Neural progenitor cell (in vitro differentiated cells): Measurements from ENCODE around the gene SNX8. TPM values are rescaled to one million over a fixed set of nuclear protein-coding genes. Genes with fewer than 3 reads are reported as not detected.

Source experiments
- DNase-seq: peaks from one replicate; pipeline ENCODE4 v3.0.0-alpha.2; 2016; ENCODE audit warnings: low spot score
- H2AFZ ChIP-seq: fragments of 200-600 bp; sonication (generic); replicated peaks from 2 replicates; pipeline ENCODE4 v1.6.1; 2016; ENCODE audit warnings: antibody characterized with exemption
- H3F3A ChIP-seq: fragments of 200-600 bp; sonication (generic); 2 replicates; pipeline ENCODE4 v1.6.1; 2016; ENCODE audit warnings: antibody characterized with exemption, low read depth
- H3K27ac ChIP-seq: fragments of 200-600 bp; sonication (generic); 2 replicates; pipeline ENCODE4 v1.5.1; 2016; ENCODE audit warnings: mild to moderate bottlenecking
- H3K27me3 ChIP-seq: fragments of 200-600 bp; sonication (generic); 2 replicates; pipeline ENCODE4 v1.6.1; 2016; ENCODE audit warnings: mild to moderate bottlenecking, moderate library complexity
- H3K36me3 ChIP-seq: fragments of 200-600 bp; sonication (generic); 2 replicates; pipeline ENCODE4 v1.5.1; 2016
- H3K4me1 ChIP-seq: fragments of 200-600 bp; sonication (generic); 2 replicates; pipeline ENCODE4 v1.6.1; 2016; ENCODE audit warnings: mixed run types
- H3K4me2 ChIP-seq: fragments of 200-600 bp; sonication (generic); 2 replicates; pipeline ENCODE4 v1.6.1; 2016
- H3K4me3 ChIP-seq: fragments of 200-600 bp; sonication (generic); 2 replicates; pipeline ENCODE4 v1.5.1; 2016
- H3K79me2 ChIP-seq: fragments of 200-600 bp; sonication (generic); 2 replicates; pipeline ENCODE4 v1.6.1; 2016; ENCODE audit warnings: low read depth
- H3K9ac ChIP-seq: fragments of 200-600 bp; sonication (generic); 2 replicates; pipeline ENCODE4 v1.6.1; 2016
- H3K9me3 ChIP-seq: fragments of 200-600 bp; sonication (generic); 2 replicates; pipeline ENCODE4 v1.5.1; 2016; ENCODE audit warnings: low read depth
- H4K20me1 ChIP-seq: fragments of 200-600 bp; sonication (generic); 2 replicates; pipeline ENCODE4 v1.6.1; 2016; ENCODE audit warnings: low read depth
- H3K27ac Mint-ChIP-seq: 3 replicates; pipeline ENCODE4 v1.8.0; 2021; ENCODE audit warnings: mixed read lengths
- H3K27me3 Mint-ChIP-seq: 2 replicates; pipeline ENCODE4 v1.8.0; 2022; ENCODE audit warnings: low read depth, mild to moderate bottlenecking, inconsistent platforms, moderate library complexity, mixed read lengths; ENCODE audit not compliant: insufficient read depth
- H3K36me3 Mint-ChIP-seq: 3 replicates; pipeline ENCODE4 v1.8.0; 2021; ENCODE audit warnings: mixed read lengths
- H3K4me1 Mint-ChIP-seq: 3 replicates; pipeline ENCODE4 v1.8.0; 2021; ENCODE audit warnings: mixed read lengths
- H3K4me3 Mint-ChIP-seq: 3 replicates; pipeline ENCODE4 v1.8.0; 2021; ENCODE audit warnings: mild to moderate bottlenecking, moderate library complexity, mixed read lengths
- H3K9me3 Mint-ChIP-seq: 3 replicates; pipeline ENCODE4 v1.8.0; 2020; ENCODE audit warnings: mixed read lengths
- EZH2 ChIP-seq: fragments of 200-600 bp; sonication (generic); IDR thresholded peaks from 2 replicates; pipeline ENCODE4 v1.6.1; 2017; ENCODE audit warnings: antibody characterized with exemption, mild to moderate bottlenecking, moderate library complexity
- EZH2phosphoT487 ChIP-seq: fragments of 200-600 bp; sonication (generic); IDR thresholded peaks from 2 replicates; pipeline ENCODE4 v1.6.1; 2017; ENCODE audit warnings: antibody characterized with exemption
- total RNA-seq: library from RNA; depleted of rRNA; stranded (reverse); fragments of >200 nt; gene quantifications from 2 replicates; pipeline ENCODE4 v1.2.3, GENCODE V29; 2015; ENCODE audit warnings: low replicate concordance
- TF ChIP-seq, protein P1 (sequence below): fragments of 200-600 bp; sonication (generic); IDR thresholded peaks from 2 replicates; pipeline ENCODE4 v1.5.1; 2017; ENCODE audit warnings: antibody characterized with exemption, mild to moderate bottlenecking

Gene SNX8
- total RNA-seq, 1 donor from 2014 or later = 3.6 TPM

- no peaks in the 10 kb centered on the region for H3K9me3 ChIP-seq
- Mint-ChIP-seq H3K9me3 (no peaks in the 10 kb centered on the region), H3K4me1 (peaks cover 29% of the 10 kb centered on the region), H3K36me3 (peaks cover 2% of the 10 kb centered on the region), H3K27ac (no peak overlapping the region), H3K4me3 (no peak overlapping the region), H3K27me3 (no peaks in the 10 kb centered on the region)
- H3F3A ChIP-seq = peaks cover 16% of the 10 kb centered on the region
- DNase-seq = no peak
- peaks cover 2% of the 10 kb centered on the region for H3K79me2 ChIP-seq
- H3K4me3 ChIP-seq = no peak overlapping the region
- H3K36me3 ChIP-seq = no peaks in the 10 kb centered on the region
- H2AFZ ChIP-seq = no peak overlapping the region
- no peak overlapping the region for H3K4me2 ChIP-seq
- H3K9ac ChIP-seq = no peak overlapping the region
- no peaks in the 10 kb centered on the region for H3K27me3 ChIP-seq
- no peak overlapping the region for H3K27ac ChIP-seq
- H4K20me1 ChIP-seq = peaks cover 4% of the 10 kb centered on the region
- H3K4me1 ChIP-seq = peaks cover 20% of the 10 kb centered on the region
- TF ChIP-seq EZH2phosphoT487 (no peak), EZH2 (no peak)
- TF ChIP-seq, protein P1, sequence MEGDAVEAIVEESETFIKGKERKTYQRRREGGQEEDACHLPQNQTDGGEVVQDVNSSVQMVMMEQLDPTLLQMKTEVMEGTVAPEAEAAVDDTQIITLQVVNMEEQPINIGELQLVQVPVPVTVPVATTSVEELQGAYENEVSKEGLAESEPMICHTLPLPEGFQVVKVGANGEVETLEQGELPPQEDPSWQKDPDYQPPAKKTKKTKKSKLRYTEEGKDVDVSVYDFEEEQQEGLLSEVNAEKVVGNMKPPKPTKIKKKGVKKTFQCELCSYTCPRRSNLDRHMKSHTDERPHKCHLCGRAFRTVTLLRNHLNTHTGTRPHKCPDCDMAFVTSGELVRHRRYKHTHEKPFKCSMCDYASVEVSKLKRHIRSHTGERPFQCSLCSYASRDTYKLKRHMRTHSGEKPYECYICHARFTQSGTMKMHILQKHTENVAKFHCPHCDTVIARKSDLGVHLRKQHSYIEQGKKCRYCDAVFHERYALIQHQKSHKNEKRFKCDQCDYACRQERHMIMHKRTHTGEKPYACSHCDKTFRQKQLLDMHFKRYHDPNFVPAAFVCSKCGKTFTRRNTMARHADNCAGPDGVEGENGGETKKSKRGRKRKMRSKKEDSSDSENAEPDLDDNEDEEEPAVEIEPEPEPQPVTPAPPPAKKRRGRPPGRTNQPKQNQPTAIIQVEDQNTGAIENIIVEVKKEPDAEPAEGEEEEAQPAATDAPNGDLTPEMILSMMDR = no peak
Measured at GRCh38 chr7:2274666-2275065, 39.6 kb downstream of the SNX8 start.

DNA sequence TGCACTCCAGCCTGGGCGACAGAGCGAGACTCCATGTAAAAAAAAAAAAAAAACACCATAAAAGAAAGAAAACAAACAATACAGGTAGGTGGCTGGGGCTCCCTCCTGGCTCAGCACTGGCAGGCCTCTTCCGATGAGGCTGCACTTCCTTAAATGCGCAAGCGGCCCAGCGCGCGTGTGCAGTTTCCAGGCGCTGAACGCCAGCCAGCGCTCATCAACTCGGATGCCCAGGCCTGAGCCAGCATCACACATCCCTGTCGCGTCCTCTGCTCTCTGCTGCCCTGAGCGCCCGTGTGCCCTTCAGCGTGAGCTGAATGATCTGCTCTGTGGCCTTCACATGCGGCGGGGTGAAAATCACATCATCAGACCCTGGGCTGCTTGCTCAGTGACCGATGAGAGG is 40.4 kb downstream of the SNX8 start:
- no peak overlapping the region for H3K4me3 ChIP-seq
- peaks cover 7% of the 10 kb centered on the region for H4K20me1 ChIP-seq
- TF ChIP-seq, protein P1 = no peak
- H3K4me1 ChIP-seq = peaks cover 24% of the 10 kb centered on the region
- H3K4me3 Mint-ChIP-seq = no peak overlapping the region
- H3K4me2 ChIP-seq = no peak overlapping the region
- H3K9ac ChIP-seq = no peak overlapping the region
- H3K27me3 Mint-ChIP-seq = peaks cover 2% of the 10 kb centered on the region
- no peaks in the 10 kb centered on the region for H3K9me3 ChIP-seq
- DNase-seq = no peak
- no peak overlapping the region for H2AFZ ChIP-seq
- H3K36me3 Mint-ChIP-seq = peaks cover 5% of the 10 kb centered on the region
- no peak overlapping the region for H3K27ac Mint-ChIP-seq
- no peaks in the 10 kb centered on the region for H3K79me2 ChIP-seq
- no peak overlapping the region for H3K27ac ChIP-seq
- H3K9me3 Mint-ChIP-seq = peaks cover 2% of the 10 kb centered on the region
- no peaks in the 10 kb centered on the region for H3K27me3 ChIP-seq
- no peaks in the 10 kb centered on the region for H3K36me3 ChIP-seq
- peaks cover 20% of the 10 kb centered on the region for H3F3A ChIP-seq
- peaks cover 34% of the 10 kb centered on the region for H3K4me1 Mint-ChIP-seq

DNA sequence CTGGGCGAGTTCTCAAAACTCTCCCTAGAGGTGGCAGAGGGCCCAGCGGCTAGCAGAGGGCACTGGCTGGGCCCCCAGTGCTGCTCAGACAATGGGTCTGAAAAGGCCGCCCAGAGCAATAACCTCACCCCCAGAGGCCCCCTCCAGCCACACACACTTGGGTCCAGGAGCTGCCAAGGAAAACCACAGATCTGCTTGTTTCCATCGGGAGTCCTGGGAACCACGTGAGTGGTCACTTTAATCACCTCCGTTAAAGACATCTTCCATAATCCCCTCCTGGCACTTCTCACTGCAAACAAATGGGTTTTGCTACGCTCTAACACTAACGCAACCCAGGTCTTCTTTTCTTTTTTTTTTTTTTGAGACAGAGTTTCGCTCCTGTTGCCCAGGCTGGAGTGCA is 42.2 kb downstream of the SNX8 start:
- Histone ChIP-seq H2AFZ (no peak overlapping the region), H3K27me3 (no peaks in the 10 kb centered on the region), H4K20me1 (peaks cover 7% of the 10 kb centered on the region), H3K4me3 (no peak overlapping the region), H3K27ac (no peak overlapping the region), H3K4me1 (peaks cover 24% of the 10 kb centered on the region), H3K79me2 (no peaks in the 10 kb centered on the region), H3F3A (peaks cover 20% of the 10 kb centered on the region), H3K9me3 (no peaks in the 10 kb centered on the region), H3K36me3 (no peaks in the 10 kb centered on the region), H3K9ac (no peak overlapping the region), H3K4me2 (no peak overlapping the region)
- H3K9me3 Mint-ChIP-seq = peaks cover 2% of the 10 kb centered on the region
- peaks cover 28% of the 10 kb centered on the region for H3K4me1 Mint-ChIP-seq
- TF ChIP-seq EZH2phosphoT487 = no peak
- peaks cover 2% of the 10 kb centered on the region for H3K27me3 Mint-ChIP-seq
- H3K4me3 Mint-ChIP-seq = no peak overlapping the region
- H3K27ac Mint-ChIP-seq = no peak overlapping the region
- no peak for DNase-seq
- H3K36me3 Mint-ChIP-seq = peaks cover 5% of the 10 kb centered on the region

- peaks cover 26% of the 10 kb centered on the region for H3K4me1 Mint-ChIP-seq
- no peak for DNase-seq
- peak overlapping the region; percentile 19 for H3K27ac Mint-ChIP-seq
- peaks cover 2% of the 10 kb centered on the region for H3K27me3 Mint-ChIP-seq
- Histone ChIP-seq H3K4me3 (no peak overlapping the region), H3K4me1 (peaks cover 24% of the 10 kb centered on the region), H3K4me2 (no peak overlapping the region), H3K27ac (no peak overlapping the region), H3K36me3 (no peaks in the 10 kb centered on the region), H3K79me2 (no peaks in the 10 kb centered on the region), H3K9ac (no peak overlapping the region), H4K20me1 (peaks cover 7% of the 10 kb centered on the region), H2AFZ (no peak overlapping the region), H3K27me3 (no peaks in the 10 kb centered on the region), H3F3A (peaks cover 20% of the 10 kb centered on the region), H3K9me3 (no peaks in the 10 kb centered on the region)
- no peak overlapping the region for H3K4me3 Mint-ChIP-seq
- TF ChIP-seq, protein P1 = no peak
- no peak for TF ChIP-seq EZH2phosphoT487
- TF ChIP-seq EZH2 = no peak
- H3K9me3 Mint-ChIP-seq = peaks cover 7% of the 10 kb centered on the region
- peaks cover 7% of the 10 kb centered on the region for H3K36me3 Mint-ChIP-seq
Measured at GRCh38 chr7:2271273-2272026, 42.8 kb downstream of the SNX8 start.
